Measurements from ENCODE around the gene BRINP3.

The BRINP3 gene

GRCh38 chr1:190497565-190497964 lies 19.9 kb upstream of the BRINP3 start:
- no peak overlapping the region for H3K27ac ChIP-seq (ENCODE audit: low read depth, low read length, poor library complexity, severe bottlenecking)
- no peaks in the 10 kb centered on the region for H3K27me3 ChIP-seq (ENCODE audit: insufficient read depth, low read length)
- H2AFZ ChIP-seq (ENCODE audit: low read length): no peak overlapping the region
- no peak overlapping the region for H3K4me3 ChIP-seq (ENCODE audit: low read depth, low read length, poor library complexity, severe bottlenecking)
- no peaks in the 10 kb centered on the region for H3K9me3 ChIP-seq (ENCODE audit: low read length)
- H3K4me2 ChIP-seq (ENCODE audit: low read length): no peak overlapping the region
- no peaks in the 10 kb centered on the region for H3K36me3 ChIP-seq (ENCODE audit: insufficient read depth, low read length)
- no peak overlapping the region for H3K9ac ChIP-seq (ENCODE audit: low read length)
- no peaks in the 10 kb centered on the region for H3K79me2 ChIP-seq (ENCODE audit: insufficient read depth, low read length)
- no peaks in the 10 kb centered on the region for H3F3A ChIP-seq (ENCODE audit: insufficient read depth, low read length)
- TF ChIP-seq CTCF (IDR thresholded peaks at IDR 0.05; ENCODE audit: low read length) (no peak), EZH2 (IDR thresholded peaks at IDR 0.05; ENCODE audit: borderline replicate concordance, low read length) (no peak)
- no peaks in the 10 kb centered on the region for H3K4me1 ChIP-seq (ENCODE audit: insufficient read depth, low read length, severe bottlenecking)
- no peaks in the 10 kb centered on the region for H3K9me2 ChIP-seq (ENCODE audit: low read depth, low read length)
- H4K20me1 ChIP-seq (ENCODE audit: insufficient read depth, low read length): no peaks in the 10 kb centered on the region

- H4K20me1 ChIP-seq (ENCODE audit: insufficient read depth, low read length): no peaks in the 10 kb centered on the region
- TF ChIP-seq CTCF (IDR thresholded peaks at IDR 0.05; ENCODE audit: low read length): no peak
- no peak for TF ChIP-seq EZH2 (IDR thresholded peaks at IDR 0.05; ENCODE audit: borderline replicate concordance, low read length)
- H3K4me3 ChIP-seq (ENCODE audit: low read depth, low read length, poor library complexity, severe bottlenecking): no peak overlapping the region
- H3K27ac ChIP-seq (ENCODE audit: low read depth, low read length, poor library complexity, severe bottlenecking): no peak overlapping the region
- no peaks in the 10 kb centered on the region for H3K79me2 ChIP-seq (ENCODE audit: insufficient read depth, low read length)
- H3K4me2 ChIP-seq (ENCODE audit: low read length): no peak overlapping the region
- no peaks in the 10 kb centered on the region for H3K4me1 ChIP-seq (ENCODE audit: insufficient read depth, low read length, severe bottlenecking)
- H3F3A ChIP-seq (ENCODE audit: insufficient read depth, low read length): no peaks in the 10 kb centered on the region
- no peaks in the 10 kb centered on the region for H3K36me3 ChIP-seq (ENCODE audit: insufficient read depth, low read length)
- no peak overlapping the region for H2AFZ ChIP-seq (ENCODE audit: low read length)
- H3K27me3 ChIP-seq (ENCODE audit: insufficient read depth, low read length): no peaks in the 10 kb centered on the region
- H3K9me2 ChIP-seq (ENCODE audit: low read depth, low read length): no peaks in the 10 kb centered on the region
- H3K9me3 ChIP-seq (ENCODE audit: low read length): no peaks in the 10 kb centered on the region
- H3K9ac ChIP-seq (ENCODE audit: low read length): no peak overlapping the region
Observed at GRCh38 chr1:190494451-190494850, 16.8 kb upstream of the BRINP3 start.

- H4K20me1 ChIP-seq (ENCODE audit: insufficient read depth, low read length): no peaks in the 10 kb centered on the region
- H2AFZ ChIP-seq (ENCODE audit: low read length): no peak overlapping the region
- no peak overlapping the region for H3K9ac ChIP-seq (ENCODE audit: low read length)
- no peak overlapping the region for H3K4me2 ChIP-seq (ENCODE audit: low read length)
- TF ChIP-seq CTCF (IDR thresholded peaks at IDR 0.05; ENCODE audit: low read length): no peak
- TF ChIP-seq EZH2 (IDR thresholded peaks at IDR 0.05; ENCODE audit: borderline replicate concordance, low read length): no peak
- no peak overlapping the region for H3K27ac ChIP-seq (ENCODE audit: low read depth, low read length, poor library complexity, severe bottlenecking)
- no peaks in the 10 kb centered on the region for H3K27me3 ChIP-seq (ENCODE audit: insufficient read depth, low read length)
- H3F3A ChIP-seq (ENCODE audit: insufficient read depth, low read length): no peaks in the 10 kb centered on the region
- H3K9me3 ChIP-seq (ENCODE audit: low read length): no peaks in the 10 kb centered on the region
- H3K79me2 ChIP-seq (ENCODE audit: insufficient read depth, low read length): no peaks in the 10 kb centered on the region
- no peak overlapping the region for H3K4me3 ChIP-seq (ENCODE audit: low read depth, low read length, poor library complexity, severe bottlenecking)
- no peaks in the 10 kb centered on the region for H3K4me1 ChIP-seq (ENCODE audit: insufficient read depth, low read length, severe bottlenecking)
- no peaks in the 10 kb centered on the region for H3K9me2 ChIP-seq (ENCODE audit: low read depth, low read length)
- H3K36me3 ChIP-seq (ENCODE audit: insufficient read depth, low read length): no peaks in the 10 kb centered on the region
Observed at GRCh38 chr1:190491404-190491803, 13.7 kb upstream of the BRINP3 start.
